SK-N-SH treated with all-trans-retinoic acid at 6 μM for 48 hours (cell line): ENCODE results near the gene SKIC2.
A peak's percentile ranks its signal among the peaks of the same experiment; 100 is the strongest.
"Not testable (repeated sequence)": the region's sequence is repeated elsewhere in the genome, so short reads cannot be mapped to it uniquely, and the experiment has no call there.

ENCODE experiments used
- ATAC-seq: fragments of 200-7000 bp; cut with Tn5 transposase; 3 replicates; pipeline ENCODE4 v1.9.1; 2020; ENCODE audit warnings: mild to moderate bottlenecking, moderate library complexity

The SKIC2 gene

GRCh38 chr6:31994421-31994820 is 35.4 kb downstream of the SKIC2 start:
- ATAC-seq, result not testable (repeated sequence)

GRCh38 chr6:31996385-31996784 is 37.4 kb downstream of the SKIC2 start:
- ATAC-seq, result not testable (repeated sequence)

DNA sequence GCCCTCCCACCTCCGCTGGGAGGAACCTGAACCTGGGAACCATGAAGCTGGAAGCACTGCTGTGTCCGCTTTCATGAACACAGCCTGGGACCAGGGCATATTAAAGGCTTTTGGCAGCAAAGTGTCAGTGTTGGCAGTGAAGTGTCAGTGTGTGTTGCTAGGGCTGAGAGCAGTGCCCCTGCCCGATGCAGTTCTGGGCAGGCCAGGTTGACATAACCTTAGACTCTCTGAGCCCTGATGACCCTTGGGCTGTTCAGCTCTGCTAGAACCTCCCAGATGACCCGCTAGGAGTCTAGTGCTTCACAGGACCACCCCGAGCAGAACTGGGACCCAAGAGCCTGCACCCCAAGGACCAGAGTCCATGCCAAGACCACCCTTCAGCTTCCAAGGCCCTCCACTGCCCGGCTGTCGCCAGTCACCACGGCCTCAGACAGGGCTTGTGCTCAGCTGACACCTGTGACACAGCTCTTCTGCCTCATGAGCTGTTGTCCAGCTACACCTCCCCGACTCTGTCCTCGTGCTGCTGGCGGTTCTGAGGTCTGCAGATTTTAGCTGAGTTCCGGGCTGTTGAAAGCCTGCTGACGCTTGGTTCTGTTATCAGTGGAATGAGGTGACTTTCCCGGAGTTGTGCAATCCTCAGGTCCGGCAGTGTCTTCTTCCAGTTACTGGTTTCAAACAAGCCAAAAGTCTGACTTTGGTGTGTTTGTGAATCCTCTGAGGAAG is 43.7 kb downstream of the SKIC2 start:
- ATAC-seq, result not testable (repeated sequence)

- not testable (repeated sequence) for ATAC-seq
Measured at GRCh38 chr6:32003301-32003700, 44.3 kb downstream of the SKIC2 start.

DNA sequence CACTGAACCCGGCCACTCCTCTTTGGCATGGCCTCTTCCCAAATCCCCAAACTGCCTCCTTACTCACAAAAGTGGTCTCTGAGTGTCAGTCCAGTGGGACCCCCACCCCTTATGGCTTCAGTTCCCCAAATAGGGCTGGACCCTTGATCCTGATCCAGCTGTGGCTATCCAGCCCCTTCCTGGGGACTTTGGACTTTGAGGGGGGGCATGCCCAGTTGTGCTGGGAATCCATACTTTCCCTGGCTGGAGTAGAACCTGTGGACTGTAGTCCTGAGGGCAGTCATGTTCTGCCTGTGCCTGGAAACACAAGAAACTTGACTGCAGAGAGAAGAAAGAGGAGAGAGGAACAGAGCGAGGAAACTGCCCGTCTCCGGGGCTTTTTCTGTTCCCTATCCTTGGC is 45.4 kb downstream of the SKIC2 start:
- ATAC-seq, result not testable (repeated sequence)

GRCh38 chr6:32004864-32005537 is 46.0 kb downstream of the SKIC2 start:
- ATAC-seq, result 0 out of 3 replicates have a peak, but pooled peaks have one; percentile 7

DNA sequence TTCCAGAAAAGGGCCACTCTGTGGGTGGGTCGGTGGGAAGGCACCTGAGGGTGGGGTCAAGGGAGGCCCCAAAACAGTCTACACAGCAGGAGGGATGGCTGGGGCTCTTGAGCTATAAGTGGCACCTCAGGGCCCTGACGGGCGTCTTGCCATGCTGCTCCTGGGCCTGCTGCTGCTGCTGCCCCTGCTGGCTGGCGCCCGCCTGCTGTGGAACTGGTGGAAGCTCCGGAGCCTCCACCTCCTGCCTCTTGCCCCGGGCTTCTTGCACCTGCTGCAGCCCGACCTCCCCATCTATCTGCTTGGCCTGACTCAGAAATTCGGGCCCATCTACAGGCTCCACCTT is 46.5 kb downstream of the SKIC2 start:
- not testable (repeated sequence) for ATAC-seq

- ATAC-seq, result not testable (repeated sequence)
Measured at GRCh38 chr6:32005991-32006529, 47.1 kb downstream of the SKIC2 start.

GRCh38 chr6:32007086-32007485 is 48.1 kb downstream of the SKIC2 start:
- ATAC-seq, result not testable (repeated sequence)

DNA sequence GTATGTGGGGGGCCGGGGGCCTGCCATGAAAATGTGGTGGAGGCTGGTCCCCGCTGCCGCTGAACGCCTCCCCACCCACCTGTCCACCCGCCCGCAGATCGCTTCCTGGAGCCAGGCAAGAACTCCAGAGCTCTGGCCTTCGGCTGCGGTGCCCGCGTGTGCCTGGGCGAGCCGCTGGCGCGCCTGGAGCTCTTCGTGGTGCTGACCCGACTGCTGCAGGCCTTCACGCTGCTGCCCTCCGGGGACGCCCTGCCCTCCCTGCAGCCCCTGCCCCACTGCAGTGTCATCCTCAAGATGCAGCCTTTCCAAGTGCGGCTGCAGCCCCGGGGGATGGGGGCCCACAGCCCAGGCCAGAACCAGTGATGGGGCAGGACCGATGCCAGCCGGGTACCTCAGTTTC is 49.1 kb downstream of the SKIC2 start:
- peak; percentile 59 for ATAC-seq

GRCh38 chr6:32008616-32009015 is 49.6 kb downstream of the SKIC2 start:
- ATAC-seq, result peak; percentile 6; the same call in 1 of the 3 replicates

- ATAC-seq, result not testable (repeated sequence)
Measured at GRCh38 chr6:32009537-32009936, 50.6 kb downstream of the SKIC2 start.

GRCh38 chr6:32010856-32011530 is 52.0 kb downstream of the SKIC2 start:
- not testable (repeated sequence) for ATAC-seq

- not testable (repeated sequence) for ATAC-seq
Measured at GRCh38 chr6:32012941-32013617, 54.1 kb downstream of the SKIC2 start.

- ATAC-seq, result not testable (repeated sequence)
Measured at GRCh38 chr6:32013738-32014137, 54.8 kb downstream of the SKIC2 start.

DNA sequence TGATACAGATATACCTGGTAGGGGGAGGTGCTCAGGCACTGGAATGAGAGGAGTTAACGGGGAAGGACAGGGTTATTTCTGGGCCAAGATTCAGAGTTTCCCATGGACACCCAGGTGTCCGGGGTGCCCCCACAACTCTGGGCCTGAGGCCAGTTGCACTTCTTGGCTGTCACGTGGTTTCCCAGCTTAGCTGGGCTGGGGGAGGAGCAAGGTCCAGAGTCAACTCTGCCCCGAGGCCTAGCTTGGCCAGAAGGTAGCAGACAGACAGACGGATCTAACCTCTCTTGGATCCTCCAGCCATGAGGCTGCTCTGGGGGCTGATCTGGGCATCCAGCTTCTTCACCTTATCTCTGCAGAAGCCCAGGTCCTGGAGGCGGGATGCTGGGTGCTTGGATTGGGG is 55.6 kb downstream of the SKIC2 start, which contains the start of gene C4B:
Gene C4B, plus strand, starts transcription at position 249 of the 400 bp plus-strand sequence. Its CDS starts 51 bp downstream, at position 300.
- ATAC-seq, result not testable (repeated sequence)
